NK-92 (cell line): Measurements from ENCODE around the gene PHF10.
"Not testable (repeated sequence)": the region's sequence is repeated elsewhere in the genome, so short reads cannot be mapped to it uniquely, and the experiment has no call there.

Experiments
- DNase-seq: peaks from one replicate; lab custom pipeline; 2025; ENCODE audit not compliant: unreplicated experiment; lab: John Stamatoyannopoulos, UW

Gene PHF10

GRCh38 chr6:169724494-169725124 lies at the start of gene PHF10:
PHF10 (minus strand) TSS chr6:169724500; CDS start chr6:169723931, 569 bp downstream.
- no peak for DNase-seq

GRCh38 chr6:169766921-169767736 lies 42.8 kb upstream of the PHF10 start:
- DNase-seq: no peak

DNA sequence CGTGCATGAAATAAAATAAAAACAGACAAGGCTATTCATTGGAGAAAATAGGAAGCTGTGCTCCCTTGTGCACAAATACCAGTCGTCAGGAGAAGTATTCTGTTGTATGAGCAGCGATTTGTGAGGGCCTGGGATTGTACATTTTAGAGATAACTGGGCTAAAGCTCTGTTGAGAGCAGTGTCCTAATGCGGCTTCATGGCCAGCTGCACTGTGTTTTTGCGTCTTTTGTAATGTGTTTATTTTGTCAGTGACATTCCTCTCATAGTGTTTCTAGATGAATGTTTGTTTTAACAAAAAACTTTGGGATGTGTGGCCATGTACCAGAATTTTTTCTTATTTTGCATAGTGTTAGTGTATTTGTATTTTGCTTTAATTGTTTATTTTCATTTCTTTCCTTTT lies 41.9 kb upstream of the PHF10 start:
- DNase-seq: no peak

DNA sequence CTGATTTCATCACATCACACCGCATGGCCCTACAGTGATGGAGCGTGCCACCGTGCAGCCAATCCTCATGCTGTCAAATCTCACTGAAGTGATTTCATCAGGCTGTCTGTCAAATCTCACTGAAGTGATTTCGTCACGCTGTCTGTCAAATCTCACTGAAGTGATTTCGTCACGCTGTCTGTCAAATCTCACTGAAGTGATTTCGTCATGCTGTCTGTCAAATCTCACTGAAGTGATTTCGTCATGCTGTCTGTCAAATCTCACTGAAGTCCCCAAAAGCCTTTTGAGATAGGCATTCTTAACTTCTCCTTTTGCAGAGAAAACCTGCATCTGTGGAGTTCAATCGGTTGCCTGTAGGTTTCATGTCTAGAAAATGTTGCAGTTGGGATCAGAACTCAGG lies 41.5 kb upstream of the PHF10 start:
- not testable (repeated sequence) for DNase-seq

DNA sequence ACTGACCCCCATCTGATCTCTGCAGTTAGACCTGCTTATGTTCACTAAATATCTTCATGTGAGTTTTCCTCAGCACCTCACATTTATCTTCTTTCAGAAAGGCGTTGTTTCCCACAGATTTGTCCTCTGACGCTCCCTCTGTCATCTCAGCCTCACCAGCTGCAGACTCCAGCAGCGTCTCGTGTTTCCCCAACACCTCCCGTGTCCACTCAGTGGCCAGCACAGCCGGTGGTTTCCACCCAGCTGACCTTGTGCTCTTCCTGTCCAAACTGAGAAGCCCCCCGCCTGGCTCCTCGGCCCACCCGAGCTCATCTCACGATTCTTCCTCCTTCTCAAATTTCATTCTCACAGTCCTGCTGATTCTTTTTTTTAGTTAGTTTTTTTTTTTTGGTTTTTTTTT lies 39.6 kb upstream of the PHF10 start:
- DNase-seq: no peak

- DNase-seq: no peak
Measured at GRCh38 chr6:169763308-169763707, 39.0 kb upstream of the PHF10 start.

- no peak for DNase-seq
Measured at GRCh38 chr6:169755162-169755561, 30.9 kb upstream of the PHF10 start.

GRCh38 chr6:169752074-169752623 lies 27.8 kb upstream of the PHF10 start:
- no peak for DNase-seq

GRCh38 chr6:169751242-169752073 lies 27.2 kb upstream of the PHF10 start, which contains the start of the genes DYNLT2 and ERMARD:
DYNLT2 (minus strand) TSS chr6:169751572; CDS start chr6:169751458, 114 bp downstream.
ERMARD (plus strand) TSS chr6:169751622; CDS start chr6:169751658, 36 bp downstream.
- DNase-seq: peak; percentile 43

DNA sequence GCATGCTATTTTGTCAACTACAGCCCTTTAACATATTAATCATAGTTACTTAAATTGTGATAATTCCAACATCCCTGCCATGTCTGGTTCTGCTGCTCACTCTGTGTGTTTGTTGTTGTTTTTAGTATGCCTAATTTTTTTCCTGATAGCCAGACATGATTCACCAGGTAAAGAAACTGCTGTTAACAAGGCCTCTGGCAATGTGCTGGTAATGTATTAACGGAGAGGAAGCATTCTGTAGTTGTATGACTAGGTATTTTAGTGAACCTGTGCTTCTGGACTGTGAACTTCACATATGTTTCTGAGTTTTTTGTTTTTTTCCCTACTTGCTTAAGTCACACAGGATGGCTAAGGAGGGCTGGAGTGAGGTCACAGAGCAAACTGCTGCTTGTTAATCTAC lies 22.3 kb upstream of the PHF10 start:
- no peak for DNase-seq

- DNase-seq: no peak
Measured at GRCh38 chr6:169745405-169745804, 21.1 kb upstream of the PHF10 start.

DNA sequence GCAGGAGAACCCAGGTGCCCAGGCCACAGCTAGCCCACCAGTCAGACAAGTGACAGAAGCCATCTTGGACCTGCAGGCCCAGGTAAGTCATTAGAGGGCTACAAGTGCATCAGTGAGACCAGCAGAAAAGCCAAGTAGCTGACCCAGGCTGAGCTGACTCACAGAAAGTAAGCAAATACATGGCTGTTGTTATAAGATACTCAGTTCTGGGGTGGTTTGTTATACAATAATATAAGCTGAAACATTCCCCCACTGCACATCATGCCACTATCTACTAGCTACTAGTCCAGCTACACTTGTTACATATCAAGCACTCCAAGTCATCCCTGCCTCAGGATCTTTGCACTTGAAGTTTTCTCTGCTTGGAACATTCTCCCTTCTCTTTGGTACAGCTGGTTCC lies 17.0 kb upstream of the PHF10 start:
- DNase-seq: no peak

GRCh38 chr6:169738976-169739529 lies 14.8 kb upstream of the PHF10 start:
- DNase-seq: no peak

DNA sequence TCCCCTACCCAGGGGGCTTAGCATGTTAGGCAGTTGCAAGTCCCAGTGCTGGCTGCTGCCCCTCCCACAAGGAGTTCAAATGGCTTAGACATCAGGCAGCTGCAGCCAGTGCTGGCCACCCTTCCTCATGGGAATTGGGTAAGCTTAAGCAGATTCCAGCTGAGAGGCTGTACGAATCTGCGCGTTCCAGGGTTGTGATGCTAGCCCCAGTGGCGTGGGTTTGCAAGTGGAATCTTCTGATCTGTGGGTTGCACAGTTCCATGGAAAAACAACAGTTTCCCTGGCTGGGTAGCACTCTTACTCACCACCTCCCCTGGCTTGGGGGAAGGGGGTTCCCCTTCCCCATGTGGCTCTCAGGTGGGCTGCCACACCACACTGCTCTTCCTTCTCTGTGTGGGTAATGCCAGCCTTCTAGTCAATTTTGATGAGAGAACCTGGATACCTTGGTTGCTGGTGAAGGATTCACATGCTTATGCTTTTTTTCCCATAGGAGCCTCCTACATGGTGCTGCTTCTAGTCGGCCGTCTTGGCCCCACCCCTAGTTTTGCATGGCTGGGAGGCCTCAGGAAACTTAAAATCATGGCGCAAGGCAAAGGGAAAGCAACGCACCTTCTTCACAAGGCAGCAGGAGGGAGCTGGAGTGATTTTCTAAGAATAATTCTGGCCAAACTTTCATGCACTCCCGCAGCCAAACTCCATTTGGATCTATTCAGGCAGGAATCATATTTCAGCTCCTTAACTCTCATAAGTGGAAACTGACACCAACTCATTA lies 14.1 kb upstream of the PHF10 start:
- no peak for DNase-seq

DNA sequence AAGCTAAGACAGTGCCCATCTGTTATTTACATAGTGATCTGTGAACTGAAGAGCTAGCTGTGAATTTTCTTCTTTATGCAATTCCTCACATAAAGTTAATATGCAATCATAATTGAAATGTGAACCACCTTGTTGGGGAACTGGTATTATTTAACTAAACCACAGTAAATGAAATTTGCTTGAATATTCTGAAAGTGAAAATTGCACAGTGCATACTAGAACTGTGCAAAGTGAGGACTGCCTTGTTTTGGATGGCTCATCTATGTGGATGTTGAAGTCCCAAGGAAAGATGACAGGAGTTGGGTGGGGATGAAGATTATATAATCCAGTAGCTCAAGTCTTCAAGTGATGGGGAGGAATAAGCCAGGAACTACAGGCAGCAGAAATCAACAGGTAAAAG lies 5.7 kb upstream of the PHF10 start:
- no peak for DNase-seq

DNA sequence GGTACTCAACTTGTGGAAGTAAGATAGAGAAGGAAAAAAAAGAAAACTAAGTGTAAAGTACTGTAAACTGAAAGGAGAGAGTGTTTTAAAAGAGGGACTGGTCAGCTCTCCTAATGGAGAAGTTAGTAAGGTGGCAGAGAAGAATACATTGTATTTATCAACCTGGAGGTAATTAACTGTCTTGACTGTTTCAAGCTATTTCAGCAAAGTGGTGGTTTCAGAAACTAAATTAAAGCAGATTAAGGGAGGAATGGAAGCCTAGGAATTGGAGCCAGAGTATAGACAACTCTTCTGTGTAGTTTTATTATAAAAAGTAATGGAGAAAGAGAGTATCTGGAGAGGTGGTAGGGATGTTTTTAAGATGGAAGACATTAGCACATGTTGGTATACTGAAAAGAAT lies 2.7 kb upstream of the PHF10 start:
- DNase-seq: no peak

- DNase-seq: no peak
Measured at GRCh38 chr6:169726049-169726400, 1.7 kb upstream of the PHF10 start.

DNA sequence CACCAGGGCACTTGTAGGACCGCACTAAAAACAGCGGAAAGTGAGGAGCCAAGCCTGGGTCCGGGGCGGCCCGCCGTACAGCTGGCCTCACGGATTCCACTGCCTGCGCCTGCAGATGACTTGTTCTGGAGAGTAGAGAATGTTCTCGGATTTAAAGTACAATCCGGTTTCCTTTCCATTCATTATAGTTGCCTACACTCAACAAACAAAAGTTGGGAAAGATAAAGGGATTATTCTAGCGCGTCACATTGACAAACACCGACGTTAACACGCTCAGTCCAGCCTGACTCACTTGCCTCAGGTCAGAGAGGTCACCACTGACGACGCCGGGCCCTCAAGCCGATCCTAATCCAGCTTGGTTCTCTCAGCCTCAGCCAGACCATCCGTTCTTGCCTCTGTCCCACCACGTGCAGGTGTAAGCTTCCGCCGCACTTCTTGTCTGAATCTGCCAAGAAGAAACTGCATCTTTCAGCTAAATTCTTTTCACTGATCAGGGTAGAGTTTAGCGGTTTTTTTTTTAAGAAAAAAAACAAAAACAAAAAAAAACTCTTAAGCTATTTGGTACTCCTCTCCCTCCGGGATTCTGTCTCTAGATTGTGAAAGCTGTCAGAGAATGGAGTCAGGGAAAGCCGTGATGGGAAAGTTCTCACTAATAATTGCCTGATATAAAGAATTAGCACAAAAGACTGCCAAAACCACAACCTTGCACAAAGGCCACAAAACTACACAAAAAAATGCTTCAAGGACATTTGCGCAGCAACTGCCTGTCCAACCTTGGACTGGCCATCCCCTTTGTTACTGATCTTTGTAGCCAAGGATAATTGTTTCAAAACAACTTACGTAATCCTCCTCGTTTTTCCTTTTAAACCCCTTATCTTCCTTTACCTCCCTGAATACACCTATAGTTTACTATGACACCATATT lies 1.1 kb upstream of the PHF10 start:
- DNase-seq: no peak

DNA sequence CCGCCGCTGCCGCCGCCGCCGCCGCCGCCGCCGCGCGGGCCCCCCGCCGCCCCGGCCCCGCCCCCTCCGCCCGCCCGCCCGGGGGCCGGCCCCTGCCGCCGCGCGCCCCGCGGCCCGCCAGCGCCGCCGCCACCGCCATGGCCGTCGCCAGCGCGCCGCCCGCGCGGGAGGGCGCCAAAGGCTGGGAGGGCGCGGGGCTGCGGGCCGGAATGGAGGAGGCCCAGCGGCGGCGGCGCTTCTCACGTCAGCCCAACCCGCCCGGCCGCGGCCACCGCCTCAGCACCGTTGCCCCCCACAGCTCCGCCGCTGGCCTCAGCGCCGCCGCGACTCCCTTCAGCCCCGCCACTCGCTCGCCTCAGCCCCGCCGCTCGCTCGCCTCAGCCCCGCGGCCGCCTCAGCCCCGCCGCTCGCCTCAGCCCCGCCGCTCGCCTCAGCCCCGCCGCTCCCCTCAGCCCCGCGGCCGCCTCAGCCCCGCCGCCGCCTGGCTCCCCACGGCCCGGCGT lies 258 bp downstream of the PHF10 start:
- DNase-seq: no peak
